Muscle layer of colon (tissue), 2 donors: ENCODE measurements around the gene ART1.

ENCODE experiments used
- H3K27ac ChIP-seq: one replicate; pipeline ENCODE4 v1.7.0; 2013; ENCODE audit warnings: low read depth, mild to moderate bottlenecking, low read length, moderate library complexity
- H3K27me3 ChIP-seq, 2 donors: one replicate each; pipeline ENCODE4 v1.7.0; 2013; ENCODE audit warnings: low read length in 2 of 2, mild to moderate bottlenecking in 2 of 2; ENCODE audit not compliant: insufficient read depth in 2 of 2, control insufficient read depth in 1 of 2
- H3K36me3 ChIP-seq: one replicate; pipeline ENCODE4 v1.7.0; 2013; ENCODE audit warnings: mild to moderate bottlenecking, low read length; ENCODE audit not compliant: insufficient read depth
- H3K4me1 ChIP-seq: one replicate; pipeline ENCODE4 v1.7.0; 2013; ENCODE audit warnings: mild to moderate bottlenecking, low read length; ENCODE audit not compliant: insufficient read depth
- H3K4me3 ChIP-seq, 2 donors: one replicate each; pipeline ENCODE4 v1.7.0; 2013; ENCODE audit warnings: low read length in 2 of 2, low read depth in 1 of 2, mild to moderate bottlenecking in 1 of 2, moderate library complexity in 1 of 2
- H3K9ac ChIP-seq: one replicate; pipeline ENCODE4 v1.7.0; 2013; ENCODE audit warnings: low read length
- H3K9me3 ChIP-seq: one replicate; pipeline ENCODE4 v1.7.0; 2013; ENCODE audit warnings: mild to moderate bottlenecking, low read length
- donor health status: abdominal sarcoma.
- donor health status: Adenocarcinoma of cecum.

The ART1 gene

GRCh38 chr11:3700910-3701309, 56.0 kb downstream of the ART1 start:
- Histone ChIP-seq H3K36me3 (peaks cover 58% of the 10 kb centered on the region), H3K4me1 (no peaks in the 10 kb centered on the region), H3K9ac (no peak overlapping the region), H3K9me3 (no peaks in the 10 kb centered on the region), H3K27me3 (no peaks in the 10 kb centered on the region), H3K4me3 (no peak overlapping the region), H3K27ac (no peak overlapping the region)

GRCh38 chr11:3703383-3703782, 58.5 kb downstream of the ART1 start:
- Histone ChIP-seq H3K27me3 (no peaks in the 10 kb centered on the region), H3K4me1 (no peaks in the 10 kb centered on the region), H3K9me3 (no peaks in the 10 kb centered on the region), H3K27ac (no peak overlapping the region), H3K36me3 (peaks cover 49% of the 10 kb centered on the region), H3K4me3 (no peak overlapping the region), H3K9ac (no peak overlapping the region)

- no peak overlapping the region for H3K9ac ChIP-seq
- no peak overlapping the region for H3K27ac ChIP-seq
- no peaks in the 10 kb centered on the region for H3K4me1 ChIP-seq
- no peaks in the 10 kb centered on the region for H3K27me3 ChIP-seq
- no peaks in the 10 kb centered on the region for H3K9me3 ChIP-seq
- no peak overlapping the region for H3K4me3 ChIP-seq
- peaks cover 56% of the 10 kb centered on the region for H3K36me3 ChIP-seq
Measured at GRCh38 chr11:3707176-3707575, 62.2 kb downstream of the ART1 start.

GRCh38 chr11:3709977-3710376, 65.0 kb downstream of the ART1 start:
- Histone ChIP-seq H3K9me3 (no peaks in the 10 kb centered on the region), H3K36me3 (peaks cover 52% of the 10 kb centered on the region), H3K27me3 (no peaks in the 10 kb centered on the region), H3K27ac (no peak overlapping the region), H3K4me3 (no peak overlapping the region), H3K9ac (no peak overlapping the region), H3K4me1 (no peaks in the 10 kb centered on the region)

- no peaks in the 10 kb centered on the region for H3K27me3 ChIP-seq
- H3K9me3 ChIP-seq = no peaks in the 10 kb centered on the region
- no peak overlapping the region for H3K4me3 ChIP-seq
- no peak overlapping the region for H3K27ac ChIP-seq
- no peaks in the 10 kb centered on the region for H3K4me1 ChIP-seq
- H3K9ac ChIP-seq = no peak overlapping the region
- peaks cover 48% of the 10 kb centered on the region for H3K36me3 ChIP-seq
Measured at GRCh38 chr11:3710485-3711259, 65.7 kb downstream of the ART1 start.

- H3K9ac ChIP-seq = no peak overlapping the region
- no peaks in the 10 kb centered on the region for H3K27me3 ChIP-seq
- no peak overlapping the region for H3K4me3 ChIP-seq
- H3K27ac ChIP-seq = no peak overlapping the region
- H3K4me1 ChIP-seq = no peaks in the 10 kb centered on the region
- peaks cover 56% of the 10 kb centered on the region for H3K36me3 ChIP-seq
- no peaks in the 10 kb centered on the region for H3K9me3 ChIP-seq
Measured at GRCh38 chr11:3712274-3712673, 67.3 kb downstream of the ART1 start.
